ENCODE measurements around the gene UBP1. TPM values are rescaled to one million over a fixed set of nuclear protein-coding genes. Genes with fewer than 3 reads are reported as not detected.
A peak's percentile ranks its signal among the peaks of the same experiment; 100 is the strongest.
"Not testable (repeated sequence)": the region's sequence is repeated elsewhere in the genome, so short reads cannot be mapped to it uniquely, and the experiment has no call there.

UBP1 gene
- total RNA-seq, 1 experiment from 2014 or later = 50.4 TPM

- BruUV-seq (replicated peaks) = no TSS peak
- CTCF ChIA-PET = no interaction called here
- H3K4me3 ChIP-seq = no peak overlapping the region
Measured at GRCh38 chr3:33447958-33448357, 7.8 kb upstream of the UBP1 start.

GRCh38 chr3:33447256-33447625, 7.0 kb upstream of the UBP1 start:
- H3K4me2 ChIP-seq; BruUV-seq (replicated peaks); H3K4me3 ChIP-seq; H3K27ac ChIP-seq; H4K20me1 ChIP-seq (ENCODE audit: insufficient read depth); POLR2A ChIA-PET (ENCODE audit: unreplicated experiment); H3K4me1 ChIP-seq (replicated peaks; ENCODE audit: insufficient read depth); H3K9me2 ChIP-seq (ENCODE audit: insufficient read depth); H2AFZ ChIP-seq; H3K27me3 ChIP-seq (ENCODE audit: insufficient read depth, low read depth); CTCF ChIA-PET; H3K36me3 ChIP-seq (ENCODE audit: low read depth); DNase-seq; H3K79me2 ChIP-seq (ENCODE audit: low read depth); H3K9me3 ChIP-seq (ENCODE audit: insufficient read depth, low read depth); H3F3A ChIP-seq (ENCODE audit: insufficient read depth, low read depth): not testable (repeated sequence)
- intact Hi-C loops (cut with micrococcal nuclease; ENCODE audit: unreplicated experiment) = loop anchor here (10.0 kb wide), 1 partner anchor 268 kb away; the partner anchor contains the start of gene CLASP2

More at GRCh38 chr3:33447958-33448357, 7.8 kb upstream of the UBP1 start:
- Histone ChIP-seq H3K27ac (no peak overlapping the region), H3K9me2 (ENCODE audit: insufficient read depth) (no peaks in the 10 kb centered on the region), H3K9me3 (ENCODE audit: insufficient read depth, low read depth) (no peaks in the 10 kb centered on the region), H3K36me3 (ENCODE audit: low read depth) (no peaks in the 10 kb centered on the region), H3K79me2 (ENCODE audit: low read depth) (no peaks in the 10 kb centered on the region), H3K4me1 (replicated peaks; ENCODE audit: insufficient read depth) (no peaks in the 10 kb centered on the region), H2AFZ (no peak overlapping the region), H3K4me2 (no peak overlapping the region), H3F3A (ENCODE audit: insufficient read depth, low read depth) (no peaks in the 10 kb centered on the region), H4K20me1 (ENCODE audit: insufficient read depth) (no peaks in the 10 kb centered on the region), H3K27me3 (ENCODE audit: insufficient read depth, low read depth) (no peaks in the 10 kb centered on the region)
- POLR2A ChIA-PET (ENCODE audit: unreplicated experiment) = no interaction called here
- TF ChIP-seq CTCF (conservative IDR thresholded peaks at IDR 0.05) (no peak), EZH2 (IDR thresholded peaks at IDR 0.05; ENCODE audit: low read depth) (no peak)
- no peak for DNase-seq
- intact Hi-C loops (cut with micrococcal nuclease; ENCODE audit: unreplicated experiment) = loop anchor here (10.0 kb wide), 1 partner anchor 267 kb away; the partner anchor contains the start of gene CLASP2

GRCh38 chr3:33442190-33442589, 2.0 kb upstream of the UBP1 start:
- Histone ChIP-seq H3K4me2 (peak overlapping the region; percentile 77), H3K9me3 (ENCODE audit: insufficient read depth, low read depth) (no peaks in the 10 kb centered on the region), H4K20me1 (ENCODE audit: insufficient read depth) (peaks cover 9% of the 10 kb centered on the region; the same call in 1 of the 2 replicates), H3K79me2 (ENCODE audit: low read depth) (peaks cover 26% of the 10 kb centered on the region), H3K36me3 (ENCODE audit: low read depth) (no peaks in the 10 kb centered on the region), H3K9me2 (ENCODE audit: insufficient read depth) (no peaks in the 10 kb centered on the region), H3K27me3 (ENCODE audit: insufficient read depth, low read depth) (no peaks in the 10 kb centered on the region), H2AFZ (peak overlapping the region; percentile 88), H3F3A (ENCODE audit: insufficient read depth, low read depth) (peaks cover 23% of the 10 kb centered on the region; the same call in 1 of the 2 replicates), H3K4me1 (replicated peaks; ENCODE audit: insufficient read depth) (peaks cover 15% of the 10 kb centered on the region), H3K27ac (peak overlapping the region; percentile 88), H3K4me3 (peak overlapping the region; percentile 71; the same call in 1 of the 2 replicates)
- TF ChIP-seq EZH2 (IDR thresholded peaks at IDR 0.05; ENCODE audit: low read depth) (no peak), CTCF (conservative IDR thresholded peaks at IDR 0.05) (no peak)
- ChIA-PET CTCF (no interaction called here), POLR2A (ENCODE audit: unreplicated experiment) (no interaction called here)
- DNase-seq = no peak
- intact Hi-C loops (cut with micrococcal nuclease; ENCODE audit: unreplicated experiment) = loop anchor here (5.0 to 10.0 kb wide), 2 partner anchors 273 to 355 kb away; partner anchors contain the start of genes CLASP2 and PDCD6IP
- no TSS peak for BruUV-seq (replicated peaks)

All from PC-9 (cell line).